HepG2 (cell line): ENCODE results near the gene CARHSP1. TPM values are rescaled to one million over a fixed set of nuclear protein-coding genes. Genes with fewer than 3 reads are reported as not detected.

Experiments
- ATF1 ChIP-seq: IDR thresholded peaks from 2 replicates; pipeline ENCODE4 v1.6.1; 2016; ENCODE audit warnings: mild to moderate bottlenecking, control low read depth
- GLI4 ChIP-seq: sonication (generic); formaldehyde crosslinking; IDR thresholded peaks from 2 replicates; pipeline ENCODE4 v1.5.1; 2020; ENCODE audit warnings: missing genetic modification reagents, mild to moderate bottlenecking, moderate library complexity, borderline replicate concordance
- NR1H2 ChIP-seq: sonication (generic); formaldehyde crosslinking; IDR thresholded peaks from 2 replicates; pipeline ENCODE4 v1.8.1; 2022; ENCODE audit warnings: low read depth, missing genetic modification reagents, borderline replicate concordance
- NR2F6 ChIP-seq, 2 experiments: IDR thresholded peaks; 2 replicates each; pipeline ENCODE4 v1.6.1; 2016; ENCODE audit warnings: antibody characterized with exemption in 1 of 2, mild to moderate bottlenecking in 1 of 2
- SMARCE1 ChIP-seq: fragments of 450-650 bp; IDR thresholded peaks from 2 replicates; pipeline ENCODE4 v1.6.1; 2017; ENCODE audit warnings: borderline replicate concordance
- THAP7 ChIP-seq: sonication (generic); formaldehyde crosslinking; IDR thresholded peaks from 2 replicates; pipeline ENCODE4 v1.8.1; 2023; ENCODE audit warnings: mild to moderate bottlenecking, missing genetic modification reagents
- ZNF225 ChIP-seq: sonication (generic); formaldehyde crosslinking; IDR thresholded peaks from 2 replicates; pipeline ENCODE4 v1.4.0; 2020; ENCODE audit warnings: mild to moderate bottlenecking, missing genetic modification reagents
- ZNF724P ChIP-seq: sonication (generic); formaldehyde crosslinking; IDR thresholded peaks from 2 replicates; pipeline ENCODE4 v1.8.0; 2022; ENCODE audit warnings: missing genetic modification reagents, borderline replicate concordance
- ZNF776 ChIP-seq: sonication (generic); formaldehyde crosslinking; IDR thresholded peaks from 2 replicates; pipeline ENCODE4 v1.4.0; 2020; ENCODE audit warnings: mild to moderate bottlenecking, missing genetic modification reagents
- polyA plus RNA-seq, 8 experiments: library from polyadenylated mRNA; depleted of rRNA in 3 of 8; stranded (reverse) in 7 of 8; unstranded in 1 of 8; fragments of >200 nt; fragmentation: Illumina TruSeq in 4 of 8; extraction: Trizol in 4 of 8; gene quantifications; 2 replicates each; pipeline versions ENCODE4 v1.2.1 to v1.2.3, GENCODE V29; 2011 to 2016; ENCODE audit warnings: low read depth in 4 of 8, missing spikeins in 1 of 8, mixed read lengths in 1 of 8; ENCODE audit not compliant: insufficient read depth in 1 of 8
- total RNA-seq, 5 experiments: library from RNA; depleted of rRNA; stranded (reverse); fragments of >200 nt; fragmentation: Illumina TruSeq; extraction: Trizol; gene quantifications; 2 replicates each; pipeline ENCODE4 v1.2.3, GENCODE V29; 2016; ENCODE audit warnings: low read depth in 1 of 5
- TF ChIP-seq, protein P1 (sequence below): IDR thresholded peaks from 2 replicates; pipeline ENCODE4 v1.6.1; 2016; ENCODE audit warnings: low read depth
- TF ChIP-seq, protein P2 (sequence below): sonication (generic); formaldehyde crosslinking; IDR thresholded peaks from 2 replicates; pipeline ENCODE4 v1.8.0; 2022; ENCODE audit warnings: missing genetic modification reagents, mild to moderate bottlenecking, borderline replicate concordance
- TF ChIP-seq, protein P3 (sequence below): sonication (generic); formaldehyde crosslinking; IDR thresholded peaks from 2 replicates; pipeline ENCODE4 v1.5.0; 2020; ENCODE audit warnings: mild to moderate bottlenecking, missing genetic modification reagents
- TF ChIP-seq, protein P4 (sequence below): sonication (generic); formaldehyde crosslinking; IDR thresholded peaks from 2 replicates; pipeline ENCODE4 v1.5.1; 2020; ENCODE audit warnings: mild to moderate bottlenecking, moderate library complexity, missing genetic modification reagents
- TF ChIP-seq, protein P5 (sequence below): sonication (generic); formaldehyde crosslinking; IDR thresholded peaks from 2 replicates; pipeline ENCODE4 v1.4.0; 2020; ENCODE audit warnings: mild to moderate bottlenecking, missing genetic modification reagents, borderline replicate concordance

CARHSP1 gene
- total and polyA plus RNA-seq, 2 of the 13 experiments (the other 11 are each of a cell fraction or from before 2014, with no cell fraction given), result 173 to 345 TPM

DNA sequence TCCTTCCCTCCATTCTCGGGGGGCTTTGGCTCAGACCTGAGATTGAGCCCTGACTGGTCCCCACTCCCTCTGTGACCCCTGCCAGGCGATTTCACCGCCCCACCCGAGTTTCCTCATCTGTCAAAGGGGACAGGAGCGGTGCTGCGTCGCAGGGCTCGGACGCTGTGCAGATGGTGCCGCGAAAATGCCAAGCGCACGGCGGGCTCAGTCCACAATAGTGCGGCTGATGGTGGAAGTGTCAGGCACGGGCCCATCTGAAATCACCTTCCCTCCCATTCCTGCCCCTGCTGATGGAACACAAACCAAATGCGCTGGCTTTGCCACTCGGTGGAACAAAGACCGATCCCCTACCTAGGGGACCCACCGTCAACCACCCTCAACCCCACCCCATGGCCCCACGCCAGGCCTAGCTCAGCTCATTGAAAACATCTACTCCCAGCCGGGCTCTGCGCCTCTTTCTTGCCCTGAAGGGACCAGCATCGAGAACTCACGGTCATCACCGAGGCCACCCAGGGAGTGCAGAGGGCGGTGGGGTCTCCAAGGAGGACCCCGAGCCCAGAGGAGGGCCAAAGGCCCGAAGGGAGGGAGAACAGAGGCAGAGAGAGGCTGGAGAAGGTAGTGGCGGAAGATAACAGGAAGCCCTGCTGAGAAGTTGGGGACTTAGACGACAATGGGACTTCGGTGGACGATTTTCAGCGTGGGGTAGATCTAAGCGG, 1.4 kb downstream of the CARHSP1 start (continued):
- TF ChIP-seq, protein P1, sequence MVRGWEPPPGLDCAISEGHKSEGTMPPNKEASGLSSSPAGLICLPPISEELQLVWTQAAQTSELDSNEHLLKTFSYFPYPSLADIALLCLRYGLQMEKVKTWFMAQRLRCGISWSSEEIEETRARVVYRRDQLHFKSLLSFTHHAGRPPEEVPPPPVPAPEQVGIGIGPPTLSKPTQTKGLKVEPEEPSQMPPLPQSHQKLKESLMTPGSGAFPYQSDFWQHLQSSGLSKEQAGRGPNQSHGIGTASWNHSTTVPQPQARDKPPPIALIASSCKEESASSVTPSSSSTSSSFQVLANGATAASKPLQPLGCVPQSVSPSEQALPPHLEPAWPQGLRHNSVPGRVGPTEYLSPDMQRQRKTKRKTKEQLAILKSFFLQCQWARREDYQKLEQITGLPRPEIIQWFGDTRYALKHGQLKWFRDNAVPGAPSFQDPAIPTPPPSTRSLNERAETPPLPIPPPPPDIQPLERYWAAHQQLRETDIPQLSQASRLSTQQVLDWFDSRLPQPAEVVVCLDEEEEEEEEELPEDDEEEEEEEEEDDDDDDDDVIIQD (CRISPR knock-in tag), result peak; percentile 39; the same call in 1 of the 2 replicates
- TF ChIP-seq ZNF724P, result peak; percentile 54; the same call in 1 of the 2 replicates
- TF ChIP-seq, protein P2, sequence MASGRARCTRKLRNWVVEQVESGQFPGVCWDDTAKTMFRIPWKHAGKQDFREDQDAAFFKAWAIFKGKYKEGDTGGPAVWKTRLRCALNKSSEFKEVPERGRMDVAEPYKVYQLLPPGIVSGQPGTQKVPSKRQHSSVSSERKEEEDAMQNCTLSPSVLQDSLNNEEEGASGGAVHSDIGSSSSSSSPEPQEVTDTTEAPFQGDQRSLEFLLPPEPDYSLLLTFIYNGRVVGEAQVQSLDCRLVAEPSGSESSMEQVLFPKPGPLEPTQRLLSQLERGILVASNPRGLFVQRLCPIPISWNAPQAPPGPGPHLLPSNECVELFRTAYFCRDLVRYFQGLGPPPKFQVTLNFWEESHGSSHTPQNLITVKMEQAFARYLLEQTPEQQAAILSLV (CRISPR knock-in tag), result no peak
- 0 out of 2 replicates have a peak, but pooled peaks have one; percentile 19 for TF ChIP-seq GLI4 (CRISPR knock-in tag)
- TF ChIP-seq SMARCE1, result no peak
- 0 out of 2 replicates have a peak, but pooled peaks have one; percentile 36 for TF ChIP-seq THAP7 (CRISPR knock-in tag)
- no peak for TF ChIP-seq NR2F6 (IDR thresholded peaks at IDR 0.05)
- no peak for TF ChIP-seq NR2F6 (CRISPR knock-in tag; IDR thresholded peaks at IDR 0.05)
- TF ChIP-seq, protein P3, sequence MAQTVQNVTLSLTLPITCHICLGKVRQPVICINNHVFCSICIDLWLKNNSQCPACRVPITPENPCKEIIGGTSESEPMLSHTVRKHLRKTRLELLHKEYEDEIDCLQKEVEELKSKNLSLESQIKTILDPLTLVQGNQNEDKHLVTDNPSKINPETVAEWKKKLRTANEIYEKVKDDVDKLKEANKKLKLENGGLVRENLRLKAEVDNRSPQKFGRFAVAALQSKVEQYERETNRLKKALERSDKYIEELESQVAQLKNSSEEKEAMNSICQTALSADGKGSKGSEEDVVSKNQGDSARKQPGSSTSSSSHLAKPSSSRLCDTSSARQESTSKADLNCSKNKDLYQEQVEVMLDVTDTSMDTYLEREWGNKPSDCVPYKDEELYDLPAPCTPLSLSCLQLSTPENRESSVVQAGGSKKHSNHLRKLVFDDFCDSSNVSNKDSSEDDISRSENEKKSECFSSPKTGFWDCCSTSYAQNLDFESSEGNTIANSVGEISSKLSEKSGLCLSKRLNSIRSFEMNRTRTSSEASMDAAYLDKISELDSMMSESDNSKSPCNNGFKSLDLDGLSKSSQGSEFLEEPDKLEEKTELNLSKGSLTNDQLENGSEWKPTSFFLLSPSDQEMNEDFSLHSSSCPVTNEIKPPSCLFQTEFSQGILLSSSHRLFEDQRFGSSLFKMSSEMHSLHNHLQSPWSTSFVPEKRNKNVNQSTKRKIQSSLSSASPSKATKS (CRISPR knock-in tag), result no peak
- TF ChIP-seq ZNF776 (CRISPR knock-in tag), result no peak
- TF ChIP-seq, protein P4, sequence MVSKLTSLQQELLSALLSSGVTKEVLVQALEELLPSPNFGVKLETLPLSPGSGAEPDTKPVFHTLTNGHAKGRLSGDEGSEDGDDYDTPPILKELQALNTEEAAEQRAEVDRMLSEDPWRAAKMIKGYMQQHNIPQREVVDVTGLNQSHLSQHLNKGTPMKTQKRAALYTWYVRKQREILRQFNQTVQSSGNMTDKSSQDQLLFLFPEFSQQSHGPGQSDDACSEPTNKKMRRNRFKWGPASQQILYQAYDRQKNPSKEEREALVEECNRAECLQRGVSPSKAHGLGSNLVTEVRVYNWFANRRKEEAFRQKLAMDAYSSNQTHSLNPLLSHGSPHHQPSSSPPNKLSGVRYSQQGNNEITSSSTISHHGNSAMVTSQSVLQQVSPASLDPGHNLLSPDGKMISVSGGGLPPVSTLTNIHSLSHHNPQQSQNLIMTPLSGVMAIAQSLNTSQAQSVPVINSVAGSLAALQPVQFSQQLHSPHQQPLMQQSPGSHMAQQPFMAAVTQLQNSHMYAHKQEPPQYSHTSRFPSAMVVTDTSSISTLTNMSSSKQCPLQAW (CRISPR knock-in tag), result peak; percentile 60
- TF ChIP-seq ZNF225, result no peak
- TF ChIP-seq, protein P5, sequence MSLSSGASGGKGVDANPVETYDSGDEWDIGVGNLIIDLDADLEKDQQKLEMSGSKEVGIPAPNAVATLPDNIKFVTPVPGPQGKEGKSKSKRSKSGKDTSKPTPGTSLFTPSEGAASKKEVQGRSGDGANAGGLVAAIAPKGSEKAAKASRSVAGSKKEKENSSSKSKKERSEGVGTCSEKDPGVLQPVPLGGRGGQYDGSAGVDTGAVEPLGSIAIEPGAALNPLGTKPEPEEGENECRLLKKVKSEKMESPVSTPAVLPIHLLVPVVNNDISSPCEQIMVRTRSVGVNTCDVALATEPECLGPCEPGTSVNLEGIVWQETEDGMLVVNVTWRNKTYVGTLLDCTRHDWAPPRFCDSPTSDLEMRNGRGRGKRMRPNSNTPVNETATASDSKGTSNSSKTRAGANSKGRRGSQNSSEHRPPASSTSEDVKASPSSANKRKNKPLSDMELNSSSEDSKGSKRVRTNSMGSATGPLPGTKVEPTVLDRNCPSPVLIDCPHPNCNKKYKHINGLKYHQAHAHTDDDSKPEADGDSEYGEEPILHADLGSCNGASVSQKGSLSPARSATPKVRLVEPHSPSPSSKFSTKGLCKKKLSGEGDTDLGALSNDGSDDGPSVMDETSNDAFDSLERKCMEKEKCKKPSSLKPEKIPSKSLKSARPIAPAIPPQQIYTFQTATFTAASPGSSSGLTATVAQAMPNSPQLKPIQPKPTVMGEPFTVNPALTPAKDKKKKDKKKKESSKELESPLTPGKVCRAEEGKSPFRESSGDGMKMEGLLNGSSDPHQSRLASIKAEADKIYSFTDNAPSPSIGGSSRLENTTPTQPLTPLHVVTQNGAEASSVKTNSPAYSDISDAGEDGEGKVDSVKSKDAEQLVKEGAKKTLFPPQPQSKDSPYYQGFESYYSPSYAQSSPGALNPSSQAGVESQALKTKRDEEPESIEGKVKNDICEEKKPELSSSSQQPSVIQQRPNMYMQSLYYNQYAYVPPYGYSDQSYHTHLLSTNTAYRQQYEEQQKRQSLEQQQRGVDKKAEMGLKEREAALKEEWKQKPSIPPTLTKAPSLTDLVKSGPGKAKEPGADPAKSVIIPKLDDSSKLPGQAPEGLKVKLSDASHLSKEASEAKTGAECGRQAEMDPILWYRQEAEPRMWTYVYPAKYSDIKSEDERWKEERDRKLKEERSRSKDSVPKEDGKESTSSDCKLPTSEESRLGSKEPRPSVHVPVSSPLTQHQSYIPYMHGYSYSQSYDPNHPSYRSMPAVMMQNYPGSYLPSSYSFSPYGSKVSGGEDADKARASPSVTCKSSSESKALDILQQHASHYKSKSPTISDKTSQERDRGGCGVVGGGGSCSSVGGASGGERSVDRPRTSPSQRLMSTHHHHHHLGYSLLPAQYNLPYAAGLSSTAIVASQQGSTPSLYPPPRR, result no peak
- no peak for TF ChIP-seq ATF1
- TF ChIP-seq NR1H2 (CRISPR knock-in tag), result 0 out of 2 replicates have a peak, but pooled peaks have one; percentile 77
